ENCODE measurements around the gene TRIM72.

GRCh38 chr16:31179747-31180459 lies 34.0 kb upstream of the TRIM72 start, which contains the start of gene FUS:
- TF ChIP-seq CTCF (IDR thresholded peaks at IDR 0.05) (peak in 2 of 5 experiments; percentile 47 to 55), POLR2A (IDR thresholded peaks at IDR 0.05) (peak; percentile 95 to 96)
